C4-2B (cell line): ENCODE measurements around the gene CCDC97.
A peak's percentile ranks its signal among the peaks of the same experiment; 100 is the strongest.

ENCODE experiments used
- H3K27ac ChIP-seq: fragments of 450-650 bp; 2 replicates; pipeline ENCODE4 v1.5.1; 2017
- CTCF ChIP-seq: fragments of 450-650 bp; conservative IDR thresholded peaks from 2 replicates; pipeline ENCODE4 v1.5.1; 2017; ENCODE audit warnings: mild to moderate bottlenecking
- ZFX ChIP-seq: fragments of 450-650 bp; IDR thresholded peaks from 2 replicates; pipeline ENCODE4 v1.6.1; 2017

CCDC97 gene

GRCh38 chr19:41354343-41354953 is 44.5 kb downstream of the CCDC97 start:
- H3K27ac ChIP-seq: no peak overlapping the region
- TF ChIP-seq CTCF: peak; percentile 38; the same call in 1 of the 2 replicates
- TF ChIP-seq ZFX: no peak

- TF ChIP-seq ZFX (no peak), CTCF (no peak)
- no peak overlapping the region for H3K27ac ChIP-seq
These were observed 45.1 kb downstream of the CCDC97 start for GRCh38 chr19:41355035-41355434.

GRCh38 chr19:41355802-41356201 is 45.8 kb downstream of the CCDC97 start:
- TF ChIP-seq CTCF (no peak), ZFX (no peak)
- no peak overlapping the region for H3K27ac ChIP-seq

- TF ChIP-seq ZFX (no peak), CTCF (no peak)
- no peak overlapping the region for H3K27ac ChIP-seq
These were observed 47.2 kb downstream of the CCDC97 start for GRCh38 chr19:41356984-41357739.

- no peak for TF ChIP-seq CTCF
- TF ChIP-seq ZFX: no peak
- no peak overlapping the region for H3K27ac ChIP-seq
These were observed 47.8 kb downstream of the CCDC97 start for GRCh38 chr19:41357746-41358145.

GRCh38 chr19:41359741-41360140 is 49.8 kb downstream of the CCDC97 start:
- TF ChIP-seq ZFX (no peak), CTCF (no peak)
- no peak overlapping the region for H3K27ac ChIP-seq

- H3K27ac ChIP-seq: no peak overlapping the region
- TF ChIP-seq CTCF: no peak
These were observed 52.3 kb downstream of the CCDC97 start for GRCh38 chr19:41362143-41362847.
